Caco-2 (cell line): ENCODE results near the gene CCDC97. TPM values are rescaled to one million over a fixed set of nuclear protein-coding genes. Genes with fewer than 3 reads are reported as not detected.

ENCODE experiments used
- BruUV-seq: library from RNA; stranded (reverse); fragments of 400-500 nt; replicated peaks from 2 replicates; lab custom pipeline; 2021; lab: Mats Ljungman, UMichigan
- CTCF ChIA-PET: fragments of 300-600 bp; sonication (Branson Sonifier 250); formaldehyde crosslinking; loops from one replicate; lab custom pipeline; 2022; ENCODE audit warnings: antibody characterized with exemption; lab: Charles Lee
- POLR2A ChIA-PET: fragments of 300-600 bp; sonication (Branson Sonifier 250); formaldehyde crosslinking; loops from one replicate; lab custom pipeline; 2022; ENCODE audit warnings: antibody characterized with exemption; lab: Charles Lee
- DNase-seq, 2 experiments: peaks; one replicate each; pipeline versions ENCODE4 v3.0.0 to v3.0.0-alpha.2; 2020 to 2022
- H3K27me3 ChIP-seq: replicated peaks from 2 replicates; pipeline ENCODE4 v1.6.0; 2011; ENCODE audit warnings: low read length; ENCODE audit not compliant: control insufficient read depth, insufficient read depth
- H3K36me3 ChIP-seq: 2 replicates; pipeline ENCODE4 v1.5.1; 2011; ENCODE audit warnings: low read length; ENCODE audit not compliant: control insufficient read depth, insufficient read depth
- H3K4me1 ChIP-seq: fragments of 250-450 bp; sonication (Bioruptor Pico); 2 replicates; pipeline ENCODE4 v1.5.1; 2020; ENCODE audit warnings: mild to moderate bottlenecking
- H3K4me3 ChIP-seq: 2 replicates; pipeline ENCODE4 v1.5.1; 2011; ENCODE audit warnings: low read depth, mild to moderate bottlenecking, control low read depth, low read length
- H3K9me3 ChIP-seq: fragments of 250-450 bp; sonication (Bioruptor Pico); 2 replicates; pipeline ENCODE4 v1.5.1; 2020; ENCODE audit warnings: mild to moderate bottlenecking, moderate library complexity
- H3K27ac Mint-ChIP-seq: one replicate; pipeline ENCODE4 v1.8.0; 2022; ENCODE audit warnings: mixed read lengths; ENCODE audit not compliant: unreplicated experiment
- H3K27me3 Mint-ChIP-seq: one replicate; pipeline ENCODE4 v1.8.0; 2022; ENCODE audit warnings: mixed read lengths; ENCODE audit not compliant: insufficient read depth, unreplicated experiment
- H3K36me3 Mint-ChIP-seq: one replicate; pipeline ENCODE4 v1.8.0; 2022; ENCODE audit warnings: mild to moderate bottlenecking, mixed read lengths; ENCODE audit not compliant: insufficient read depth, unreplicated experiment
- H3K4me1 Mint-ChIP-seq: one replicate; pipeline ENCODE4 v1.8.0; 2022; ENCODE audit warnings: low read depth, mixed read lengths; ENCODE audit not compliant: unreplicated experiment
- H3K4me3 Mint-ChIP-seq: one replicate; pipeline ENCODE4 v1.8.0; 2022; ENCODE audit warnings: mild to moderate bottlenecking, moderate library complexity, mixed read lengths; ENCODE audit not compliant: unreplicated experiment
- H3K9me3 Mint-ChIP-seq: one replicate; pipeline ENCODE4 v1.8.0; 2022; ENCODE audit warnings: mixed read lengths; ENCODE audit not compliant: unreplicated experiment
- CTCF ChIP-seq, 2 experiments: fragments of 200-600 bp in 1 of 2; IDR thresholded peaks; 1 replicate in 1 of 2; 2 replicates in 1 of 2; pipeline versions ENCODE4 v1.5.1 to v1.8.0; 2011 to 2022; ENCODE audit warnings: antibody characterized with exemption in 1 of 2, control low read depth in 1 of 2, inconsistent platforms in 1 of 2, low read depth in 1 of 2, low read length in 1 of 2, mild to moderate bottlenecking in 1 of 2, moderate library complexity in 1 of 2; ENCODE audit not compliant: insufficient read depth in 1 of 2, severe bottlenecking in 1 of 2, unreplicated experiment in 1 of 2
- intact Hi-C: fragments of 100-400 bp; cut with micrococcal nuclease; formaldehyde crosslinking; loops from one replicate; pipeline ENCODE4 v1.10.0; 2022; ENCODE audit not compliant: unreplicated experiment
- total RNA-seq: library from RNA; stranded (reverse); gene quantifications from 2 replicates; pipeline ENCODE4 v1.2.3, GENCODE V29; 2022

Gene CCDC97
- total RNA-seq, 1 experiment from 2014 or later = 47.1 TPM

GRCh38 chr19:41264581-41265394, 45.2 kb upstream of the CCDC97 start:
- no peaks in the 10 kb centered on the region for H3K9me3 ChIP-seq
- intact Hi-C loops = loop anchor here (2.0 kb wide), 1 partner anchor 466 kb away; the partner anchor contains the start of gene EGLN2
- H3K4me1 Mint-ChIP-seq = peaks cover 30% of the 10 kb centered on the region
- H3K36me3 ChIP-seq = 0 out of 2 replicates have a peak, but pooled peaks cover 3% of the 10 kb centered on the region
- CTCF ChIA-PET = interaction anchor here (0.5 to 3.8 kb wide), 9 partner anchors 34 to 177 kb away, joined by 3 to 118 read pairs (median 5); partner anchors contain the start of gene TGFB1
- peak overlapping the region; percentile 83 for H3K4me3 Mint-ChIP-seq
- peak overlapping the region; percentile 86 for H3K4me3 ChIP-seq
- no peak for TF ChIP-seq CTCF (IDR thresholded peaks at IDR 0.05; ENCODE audit: insufficient read depth in 1 of 2, low read depth in 1 of 2, low read length in 1 of 2, severe bottlenecking in 1 of 2, unreplicated experiment in 1 of 2)
- no peaks in the 10 kb centered on the region for H3K27me3 ChIP-seq
- H3K36me3 Mint-ChIP-seq = peaks cover 78% of the 10 kb centered on the region
- POLR2A ChIA-PET = interaction anchor here (0.6 to 2.5 kb wide), 8 partner anchors 12 to 659 kb away, joined by 3 to 13 read pairs (median 4); partner anchors contain the start of genes B9D2 and RAB4B
- peaks cover 11% of the 10 kb centered on the region for H3K4me1 ChIP-seq
- no peaks in the 10 kb centered on the region for H3K9me3 Mint-ChIP-seq
- peak overlapping the region; percentile 87 for H3K27ac Mint-ChIP-seq
- no peaks in the 10 kb centered on the region for H3K27me3 Mint-ChIP-seq
- no TSS peak for BruUV-seq
- peak; percentile 73 to 78 for DNase-seq

DNA sequence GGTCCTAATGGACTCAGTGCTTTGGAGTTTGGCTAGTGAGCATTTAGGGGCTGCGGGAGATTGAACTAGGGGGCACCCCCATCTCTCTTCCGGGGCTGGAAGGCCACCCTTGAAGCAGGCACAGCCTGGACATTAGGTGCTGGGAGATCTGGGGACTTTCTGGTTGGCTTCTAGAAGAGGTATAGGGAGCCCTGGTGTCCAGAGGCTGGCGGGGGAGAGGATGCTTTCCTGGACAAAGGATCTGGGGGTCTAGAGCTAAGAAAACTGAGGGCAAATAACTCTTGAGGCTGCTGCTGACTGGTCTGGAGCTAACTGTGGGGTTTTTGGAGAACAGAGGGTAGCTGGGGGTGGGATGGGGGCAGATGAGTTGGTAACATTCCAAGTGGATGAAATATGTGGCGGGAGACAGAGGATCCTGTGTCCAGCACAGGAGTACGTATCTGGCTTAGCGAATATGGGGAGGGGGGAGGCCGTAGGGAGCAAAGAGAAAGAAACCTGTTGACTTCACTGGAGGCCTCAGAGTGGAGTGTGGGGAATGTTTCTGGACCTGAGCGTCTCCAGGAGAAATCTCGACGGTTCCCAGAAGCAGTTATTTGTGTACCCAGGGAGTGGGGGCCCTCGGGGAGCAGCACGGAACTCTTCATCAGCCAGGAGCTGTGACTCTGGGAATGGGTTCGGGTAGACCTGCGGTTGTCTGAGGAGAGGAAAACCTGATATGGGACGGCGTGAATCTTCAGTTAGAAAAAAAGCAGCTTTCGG, 44.4 kb upstream of the CCDC97 start:
- ChIA-PET CTCF (interaction anchor here (0.6 to 0.7 kb wide), 2 partner anchors 61 to 178 kb away, joined by 3 to 5 read pairs; no protein-coding TSS in a partner anchor), POLR2A (interaction anchor here (0.6 kb wide), 2 partner anchors 72 to 1008 kb away, joined by 4 to 5 read pairs; no protein-coding TSS in a partner anchor)
- Histone ChIP-seq H3K9me3 (no peaks in the 10 kb centered on the region), H3K27me3 (no peaks in the 10 kb centered on the region), H3K36me3 (0 out of 2 replicates have a peak, but pooled peaks cover 3% of the 10 kb centered on the region), H3K4me3 (peak overlapping the region; percentile 86), H3K4me1 (peaks cover 11% of the 10 kb centered on the region)
- intact Hi-C loops = loop anchor here (2.0 kb wide), 1 partner anchor 467 kb away; the partner anchor contains the start of gene EGLN2
- peak overlapping the region; percentile 83 for H3K4me3 Mint-ChIP-seq
- H3K27me3 Mint-ChIP-seq = no peaks in the 10 kb centered on the region
- peak overlapping the region; percentile 87 for H3K27ac Mint-ChIP-seq
- DNase-seq = peak in 1 of 2 experiments; percentile 36
- BruUV-seq = no TSS peak
- no peaks in the 10 kb centered on the region for H3K9me3 Mint-ChIP-seq
- no peak for TF ChIP-seq CTCF (IDR thresholded peaks at IDR 0.05; ENCODE audit: insufficient read depth in 1 of 2, low read depth in 1 of 2, low read length in 1 of 2, severe bottlenecking in 1 of 2, unreplicated experiment in 1 of 2)
- peaks cover 30% of the 10 kb centered on the region for H3K4me1 Mint-ChIP-seq
- peaks cover 86% of the 10 kb centered on the region for H3K36me3 Mint-ChIP-seq

DNA sequence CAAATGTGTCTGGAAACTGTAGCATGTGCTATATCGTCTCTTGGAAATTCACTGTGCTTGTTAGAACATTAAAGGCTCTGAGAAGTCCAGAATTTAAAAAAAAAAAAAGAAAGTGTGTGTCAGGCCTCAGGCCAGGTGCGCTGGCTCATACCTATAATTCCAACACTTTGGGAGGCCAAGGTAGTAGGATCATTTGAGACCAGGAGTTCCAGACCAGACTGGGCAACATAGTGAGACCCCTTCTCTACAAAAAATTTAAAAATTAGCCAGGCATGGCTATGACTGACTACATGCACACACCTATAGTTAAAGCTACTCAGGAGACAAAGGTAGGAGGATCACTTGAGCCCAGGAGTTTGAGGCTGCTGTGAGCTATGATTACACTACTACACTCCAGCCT, 40.9 kb upstream of the CCDC97 start:
- H3K27me3 Mint-ChIP-seq = no peaks in the 10 kb centered on the region
- no peak overlapping the region for H3K4me3 Mint-ChIP-seq
- ChIA-PET POLR2A (no interaction called here), CTCF (interaction anchor here (0.6 kb wide), 1 partner anchor 65 kb away, joined by 4 read pairs; no protein-coding TSS in a partner anchor)
- no peak for DNase-seq
- H3K27ac Mint-ChIP-seq = no peak overlapping the region
- peaks cover 99% of the 10 kb centered on the region for H3K36me3 Mint-ChIP-seq
- Histone ChIP-seq H3K9me3 (no peaks in the 10 kb centered on the region), H3K27me3 (no peaks in the 10 kb centered on the region), H3K4me3 (no peak overlapping the region), H3K36me3 (peaks cover 16% of the 10 kb centered on the region), H3K4me1 (peaks cover 11% of the 10 kb centered on the region)
- no peak for TF ChIP-seq CTCF (IDR thresholded peaks at IDR 0.05; ENCODE audit: insufficient read depth in 1 of 2, low read depth in 1 of 2, low read length in 1 of 2, severe bottlenecking in 1 of 2, unreplicated experiment in 1 of 2)
- no TSS peak for BruUV-seq
- no peaks in the 10 kb centered on the region for H3K9me3 Mint-ChIP-seq
- H3K4me1 Mint-ChIP-seq = peaks cover 23% of the 10 kb centered on the region
- intact Hi-C loops = no loop called here
